Testis (tissue), 3 donors: ENCODE results near the gene EXD3. TPM values are rescaled to one million over a fixed set of nuclear protein-coding genes. Genes with fewer than 3 reads are reported as not detected.

Experiments
- DNase-seq: peaks from one replicate; pipeline ENCODE4 v3.0.0-alpha.2; 2019
- H3K27ac ChIP-seq, 2 donors: fragments of 200-600 bp; sonication (generic); one replicate each; pipeline ENCODE4 v1.5.1; 2019
- H3K27me3 ChIP-seq: fragments of 200-600 bp; sonication (generic); one replicate; pipeline ENCODE4 v1.5.1; 2019
- H3K36me3 ChIP-seq: fragments of 200-600 bp; sonication (generic); one replicate; pipeline ENCODE4 v1.5.1; 2017; ENCODE audit warnings: low read depth; ENCODE audit errors: missing control alignments
- H3K4me1 ChIP-seq: fragments of 200-600 bp; sonication (generic); one replicate; pipeline ENCODE4 v1.5.1; 2019
- H3K4me3 ChIP-seq, 2 donors: fragments of 200-600 bp; sonication (generic); one replicate each; pipeline ENCODE4 v1.5.1; 2017 to 2019
- H3K9me3 ChIP-seq: fragments of 200-600 bp; sonication (generic); one replicate; pipeline ENCODE4 v1.5.1; 2017
- CTCF ChIP-seq, 3 experiments: fragments of 450-650 bp in 2 of 3; fragments of 200-600 bp in 1 of 3; sonication (generic) in 1 of 3; IDR thresholded peaks; one replicate each; pipeline ENCODE4 v1.5.1; 2016 to 2019; ENCODE audit warnings: antibody characterized with exemption in 3 of 3, mild to moderate bottlenecking in 2 of 3, moderate library complexity in 1 of 3
- POLR2A ChIP-seq: fragments of 450-650 bp; IDR thresholded peaks from one replicate; pipeline ENCODE4 v1.6.1; 2017; ENCODE audit warnings: antibody characterized with exemption, mild to moderate bottlenecking, moderate library complexity
- WGBS, 2 donors: methylation state at CpG; one replicate each; pipeline ENCODE4 v1.1.5; 2018; 5-methylcytosine and 5-hydroxymethylcytosine counted together
- intact Hi-C: fragments of 100-400 bp; cut with DNase I; formaldehyde crosslinking; loops from one replicate; pipeline ENCODE4 v1.15.1; 2023; ENCODE audit warnings: low total_unique reads
- polyA plus RNA-seq: library from polyadenylated mRNA; stranded (reverse); fragments of 350-450 nt; fragmentation: Illumina TruSeq; extraction: RNeasy Lipid Tissue Mini Kit (QIAGEN cat#74804); gene quantifications from one replicate; pipeline ENCODE4 v1.2.3, GENCODE V29; 2014; ENCODE audit warnings: low read depth, low replicate concordance; ENCODE audit not compliant: insufficient read depth
- total RNA-seq, 2 donors: library from RNA; depleted of rRNA; stranded (reverse); fragments of >200 nt; gene quantifications; one replicate each; pipeline ENCODE4 v1.2.3, GENCODE V29; 2016

The EXD3 gene
- total and polyA plus RNA-seq, 3 donors from 2014 or later: 8.9 to 24.5 (median 15.5) TPM

GRCh38 chr9:137293094-137293481 lies 129.9 kb downstream of the EXD3 start:
- Histone ChIP-seq H3K9me3 (no peaks in the 10 kb centered on the region), H3K27ac (no peak overlapping the region), H3K36me3 (no peaks in the 10 kb centered on the region), H3K27me3 (no peaks in the 10 kb centered on the region), H3K4me3 (no peak overlapping the region), H3K4me1 (peaks cover 10% of the 10 kb centered on the region)
- intact Hi-C loops: no loop called here
- 37 to 56% methylated on average over 15 of the region's 15 CpGs for WGBS, 2 donors
- no peak for TF ChIP-seq POLR2A
- TF ChIP-seq CTCF (IDR thresholded peaks at IDR 0.05): no peak
- no peak for DNase-seq

- no peak for DNase-seq
- no peaks in the 10 kb centered on the region for H3K27me3 ChIP-seq
- no peaks in the 10 kb centered on the region for H3K9me3 ChIP-seq
- intact Hi-C loops: no loop called here
- H3K36me3 ChIP-seq: no peaks in the 10 kb centered on the region
- H3K4me3 ChIP-seq: no peak overlapping the region
- no peak overlapping the region for H3K27ac ChIP-seq
- H3K4me1 ChIP-seq: no peaks in the 10 kb centered on the region
- TF ChIP-seq CTCF (IDR thresholded peaks at IDR 0.05) (no peak), POLR2A (no peak)
- WGBS, 2 donors: 62 to 85% methylated on average over 11 to 14 of the region's 14 CpGs
Measured at GRCh38 chr9:137286975-137287383, 136.0 kb downstream of the EXD3 start.

GRCh38 chr9:137281345-137282116 lies 141.4 kb downstream of the EXD3 start:
- H3K36me3 ChIP-seq: no peaks in the 10 kb centered on the region
- peak overlapping the region in 1 of 2 donors; percentile 29 for H3K4me3 ChIP-seq
- TF ChIP-seq POLR2A (no peak), CTCF (IDR thresholded peaks at IDR 0.05) (no peak)
- H3K4me1 ChIP-seq: peaks cover 7% of the 10 kb centered on the region
- intact Hi-C loops: no loop called here
- no peak overlapping the region for H3K27ac ChIP-seq
- H3K9me3 ChIP-seq: no peaks in the 10 kb centered on the region
- no peaks in the 10 kb centered on the region for H3K27me3 ChIP-seq
- no peak for DNase-seq
- WGBS, 2 donors: 42 to 52% methylated on average over 8 to 38 of the region's 39 CpGs

GRCh38 chr9:137280474-137281344 lies 142.3 kb downstream of the EXD3 start:
- 50 to 60% methylated on average over 39 to 75 of the region's 85 CpGs for WGBS, 2 donors

More at GRCh38 chr9:137280474-137281344, 142.3 kb downstream of the EXD3 start:
- TF ChIP-seq POLR2A (no peak), CTCF (IDR thresholded peaks at IDR 0.05) (no peak)
- H3K4me3 ChIP-seq: peak overlapping the region in 1 of 2 donors; percentile 29
- intact Hi-C loops: no loop called here
- H3K36me3 ChIP-seq: no peaks in the 10 kb centered on the region
- H3K27me3 ChIP-seq: no peaks in the 10 kb centered on the region
- H3K27ac ChIP-seq: no peak overlapping the region
- peaks cover 12% of the 10 kb centered on the region for H3K4me1 ChIP-seq
- H3K9me3 ChIP-seq: no peaks in the 10 kb centered on the region
- no peak for DNase-seq
